Large intestine (tissue), 3 donors: ENCODE measurements around the gene DHX38. TPM values are rescaled to one million over a fixed set of nuclear protein-coding genes. Genes with fewer than 3 reads are reported as not detected.

Experiments
- DNase-seq, 2 donors: peaks; one replicate each; pipeline versions ENCODE4 v3.0.0 to v3.0.0-alpha.2; 2013
- H3K27ac ChIP-seq: one replicate; pipeline ENCODE4 v1.5.1; 2013; ENCODE audit warnings: low read length
- H3K27me3 ChIP-seq: 2 replicates; pipeline ENCODE4 v1.6.1; 2013; ENCODE audit warnings: low read length; ENCODE audit not compliant: control insufficient read depth, insufficient read depth
- H3K36me3 ChIP-seq: 2 replicates; pipeline ENCODE4 v1.6.1; 2013; ENCODE audit warnings: low read length; ENCODE audit not compliant: control insufficient read depth, insufficient read depth
- H3K4me1 ChIP-seq: one replicate; pipeline ENCODE4 v1.6.1; 2013; ENCODE audit warnings: low read length; ENCODE audit not compliant: control insufficient read depth, insufficient read depth
- H3K4me3 ChIP-seq: one replicate; pipeline ENCODE4 v1.5.1; 2013; ENCODE audit warnings: low read length
- H3K9me3 ChIP-seq: one replicate; pipeline ENCODE4 v1.6.1; 2013; ENCODE audit warnings: mild to moderate bottlenecking, low read depth, low read length, moderate library complexity; ENCODE audit not compliant: control insufficient read depth
- WGBS: methylation state at CpG from one replicate; pipeline ENCODE4 v1.1.5; 2013; ENCODE audit warnings: low lambda C conversion rate; ENCODE audit not compliant: insufficient coverage; 5-methylcytosine and 5-hydroxymethylcytosine counted together
- polyA plus RNA-seq: library from polyadenylated mRNA; unstranded; fragments of 120-200 nt; gene quantifications from one replicate; pipeline ENCODE4 v1.2.1, GENCODE V29; 2013

DHX38 gene
- polyA plus RNA-seq, 1 donor: 60.7 TPM

GRCh38 chr16:72107371-72107770 lies 13.7 kb downstream of the DHX38 start:
- H3K36me3 ChIP-seq: peaks cover 97% of the 10 kb centered on the region
- no CpG with 5 or more reads among the region's 17 CpGs for WGBS
- no peak for DNase-seq

GRCh38 chr16:72108353-72109102 lies 14.9 kb downstream of the DHX38 start:
- Histone ChIP-seq H3K9me3 (peaks cover 7% of the 10 kb centered on the region), H3K27me3 (no peaks in the 10 kb centered on the region), H3K4me1 (peaks cover 2% of the 10 kb centered on the region), H3K36me3 (peaks cover 90% of the 10 kb centered on the region), H3K27ac (no peak overlapping the region), H3K4me3 (no peak overlapping the region)
- 100% methylated on average over 1 of the region's 16 CpGs for WGBS
- no peak for DNase-seq

More at GRCh38 chr16:72107371-72107770, 13.7 kb downstream of the DHX38 start:
- Histone ChIP-seq H3K9me3 (peaks cover 7% of the 10 kb centered on the region), H3K4me3 (no peak overlapping the region), H3K4me1 (peaks cover 2% of the 10 kb centered on the region), H3K27ac (no peak overlapping the region), H3K27me3 (no peaks in the 10 kb centered on the region)

- DNase-seq: no peak
- Histone ChIP-seq H3K4me1 (peaks cover 2% of the 10 kb centered on the region), H3K27ac (no peak overlapping the region), H3K36me3 (peaks cover 82% of the 10 kb centered on the region), H3K4me3 (no peak overlapping the region), H3K27me3 (no peaks in the 10 kb centered on the region), H3K9me3 (peaks cover 7% of the 10 kb centered on the region)
- WGBS: no CpG with 5 or more reads among the region's 12 CpGs
Measured at GRCh38 chr16:72109300-72109699, 15.7 kb downstream of the DHX38 start.

- H3K36me3 ChIP-seq: peaks cover 74% of the 10 kb centered on the region
- no peaks in the 10 kb centered on the region for H3K27me3 ChIP-seq
- peaks cover 2% of the 10 kb centered on the region for H3K4me1 ChIP-seq
- DNase-seq: no peak
- H3K27ac ChIP-seq: no peak overlapping the region
- H3K4me3 ChIP-seq: no peak overlapping the region
- peaks cover 7% of the 10 kb centered on the region for H3K9me3 ChIP-seq
- WGBS: 100% methylated on average over 2 of the region's 12 CpGs
Measured at GRCh38 chr16:72109966-72110530, 16.4 kb downstream of the DHX38 start.

- peaks cover 66% of the 10 kb centered on the region for H3K36me3 ChIP-seq
Measured at GRCh38 chr16:72110662-72111615, 17.3 kb downstream of the DHX38 start.

GRCh38 chr16:72111657-72112451 lies 18.2 kb downstream of the DHX38 start:
- Histone ChIP-seq H3K4me3 (no peak overlapping the region), H3K36me3 (peaks cover 57% of the 10 kb centered on the region), H3K27ac (no peak overlapping the region), H3K27me3 (no peaks in the 10 kb centered on the region), H3K4me1 (peaks cover 2% of the 10 kb centered on the region), H3K9me3 (peaks cover 7% of the 10 kb centered on the region)
- peak; percentile 43 to 70 for DNase-seq
- no CpG with 5 or more reads among the region's 19 CpGs for WGBS

More at GRCh38 chr16:72110662-72111615, 17.3 kb downstream of the DHX38 start:
- WGBS: 100% methylated on average over 1 of the region's 23 CpGs
- peaks cover 7% of the 10 kb centered on the region for H3K9me3 ChIP-seq
- DNase-seq: no peak
- no peak overlapping the region for H3K27ac ChIP-seq
- peaks cover 2% of the 10 kb centered on the region for H3K4me1 ChIP-seq
- no peaks in the 10 kb centered on the region for H3K27me3 ChIP-seq
- H3K4me3 ChIP-seq: no peak overlapping the region

GRCh38 chr16:72112452-72112792 lies 18.8 kb downstream of the DHX38 start:
- Histone ChIP-seq H3K27me3 (no peaks in the 10 kb centered on the region), H3K4me1 (peaks cover 2% of the 10 kb centered on the region), H3K27ac (no peak overlapping the region), H3K4me3 (no peak overlapping the region), H3K9me3 (peaks cover 7% of the 10 kb centered on the region), H3K36me3 (peaks cover 52% of the 10 kb centered on the region)
- WGBS: no CpG with 5 or more reads among the region's 15 CpGs
- DNase-seq: no peak

- no CpG with 5 or more reads among the region's 7 CpGs for WGBS
- peaks cover 46% of the 10 kb centered on the region for H3K36me3 ChIP-seq
- no peak overlapping the region for H3K4me3 ChIP-seq
- no peaks in the 10 kb centered on the region for H3K27me3 ChIP-seq
- peaks cover 2% of the 10 kb centered on the region for H3K4me1 ChIP-seq
- H3K27ac ChIP-seq: no peak overlapping the region
- peaks cover 7% of the 10 kb centered on the region for H3K9me3 ChIP-seq
- no peak for DNase-seq
Measured at GRCh38 chr16:72112906-72113615, 19.4 kb downstream of the DHX38 start.

GRCh38 chr16:72113616-72113945 lies 19.9 kb downstream of the DHX38 start:
- Histone ChIP-seq H3K27ac (no peak overlapping the region), H3K27me3 (no peaks in the 10 kb centered on the region), H3K36me3 (peaks cover 41% of the 10 kb centered on the region), H3K9me3 (peaks cover 7% of the 10 kb centered on the region), H3K4me1 (peaks cover 2% of the 10 kb centered on the region), H3K4me3 (no peak overlapping the region)
- DNase-seq: no peak
